Smooth muscle cell of the brain vasculature (primary cell): ENCODE results near the gene GALK1.
"Not testable (repeated sequence)": the region's sequence is repeated elsewhere in the genome, so short reads cannot be mapped to it uniquely, and the experiment has no call there.

Experiments
- DNase-seq: peaks from one replicate; pipeline ENCODE4 v3.0.0-alpha.2; 2012; ENCODE audit warnings: low read depth, low spot score

Gene GALK1

GRCh38 chr17:75765981-75766380 is 989 bp upstream of the GALK1 start:
- DNase-seq, result no peak

- DNase-seq, result no peak
Measured at GRCh38 chr17:75764417-75764710, 628 bp downstream of the GALK1 start.

- no peak for DNase-seq
Measured at GRCh38 chr17:75763613-75764416, 1.2 kb downstream of the GALK1 start.

- DNase-seq, result no peak
Measured at GRCh38 chr17:75763269-75763607, 1.8 kb downstream of the GALK1 start.

- DNase-seq, result no peak
Measured at GRCh38 chr17:75762513-75763268, 2.3 kb downstream of the GALK1 start.

- DNase-seq, result not testable (repeated sequence)
Measured at GRCh38 chr17:75759978-75760640, 4.9 kb downstream of the GALK1 start.

GRCh38 chr17:75759457-75759856 is 5.5 kb downstream of the GALK1 start:
- DNase-seq, result no peak

GRCh38 chr17:75758131-75758905 is 6.7 kb downstream of the GALK1 start:
- no peak for DNase-seq

- no peak for DNase-seq
Measured at GRCh38 chr17:75757086-75757681, 7.8 kb downstream of the GALK1 start.

- no peak for DNase-seq
Measured at GRCh38 chr17:75756451-75757085, 8.4 kb downstream of the GALK1 start.

- DNase-seq, result no peak
Measured at GRCh38 chr17:75755990-75756389, 9.0 kb downstream of the GALK1 start.

GRCh38 chr17:75755205-75755901 is 9.6 kb downstream of the GALK1 start:
- DNase-seq, result no peak

- no peak for DNase-seq
Measured at GRCh38 chr17:75754378-75755204, 10.4 kb downstream of the GALK1 start.

- no peak for DNase-seq
Measured at GRCh38 chr17:75753514-75754377, 11.2 kb downstream of the GALK1 start.

- no peak for DNase-seq
Measured at GRCh38 chr17:75752802-75753513, 12.0 kb downstream of the GALK1 start.

GRCh38 chr17:75752405-75752709 is 12.6 kb downstream of the GALK1 start:
- DNase-seq, result no peak

- no peak for DNase-seq
Measured at GRCh38 chr17:75751676-75752404, 13.2 kb downstream of the GALK1 start.
